K562 (cell line): ENCODE measurements around the gene SEC61A1.

Experiments
- CTCF ChIP-seq, 3 experiments: IDR thresholded peaks in 2 of 3; conservative IDR thresholded peaks in 1 of 3; 2 replicates each; pipeline ENCODE4 v1.5.1; 2011 to 2012; ENCODE audit warnings: low read length in 3 of 3, mild to moderate bottlenecking in 3 of 3, control low read depth in 2 of 3, improper control_type of control experiment in 1 of 3, inconsistent platforms in 1 of 3, low read depth in 1 of 3, mixed read lengths in 1 of 3, moderate library complexity in 1 of 3; ENCODE audit not compliant: insufficient read depth in 2 of 3
- POLR2AphosphoS5 ChIP-seq: IDR thresholded peaks from 2 replicates; pipeline ENCODE4 v1.6.1; 2011; ENCODE audit warnings: mild to moderate bottlenecking, low read depth, low read length, moderate library complexity; ENCODE audit not compliant: control insufficient read depth, insufficient read depth
- TF ChIP-seq, protein P1 (sequence below): sonication (generic); formaldehyde crosslinking; IDR thresholded peaks from 2 replicates; pipeline ENCODE4 v1.5.0; 2020; ENCODE audit warnings: missing genetic modification reagents

DNA sequence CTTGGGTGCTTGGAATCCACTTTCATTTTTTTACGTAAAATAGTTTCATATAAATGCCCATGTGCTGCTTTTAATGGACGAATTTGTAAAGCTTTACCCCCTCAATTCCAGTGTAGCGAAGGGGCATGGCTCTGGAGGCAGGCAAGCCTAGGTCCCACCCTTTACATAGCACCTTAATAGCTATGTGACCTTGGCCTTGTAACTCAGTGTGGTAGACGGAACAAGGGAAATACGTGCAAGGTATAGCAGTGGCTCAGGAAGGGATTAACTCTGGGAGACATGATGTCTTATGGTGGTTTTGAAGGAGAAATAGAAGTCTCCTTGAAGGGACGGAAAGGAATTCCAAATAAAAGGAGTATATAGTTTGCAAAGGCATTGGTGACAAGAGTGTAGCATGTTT lies 1.4 kb downstream of the SEC61A1 start:
- TF ChIP-seq CTCF (IDR thresholded peaks at IDR 0.05 in 2 of 3, conservative IDR thresholded peaks at IDR 0.05 in 1 of 3; ENCODE audit: insufficient read depth in 2 of 3, low read depth in 1 of 3, low read length in 3 of 3) (no peak), POLR2AphosphoS5 (no peak)
- TF ChIP-seq, protein P1, sequence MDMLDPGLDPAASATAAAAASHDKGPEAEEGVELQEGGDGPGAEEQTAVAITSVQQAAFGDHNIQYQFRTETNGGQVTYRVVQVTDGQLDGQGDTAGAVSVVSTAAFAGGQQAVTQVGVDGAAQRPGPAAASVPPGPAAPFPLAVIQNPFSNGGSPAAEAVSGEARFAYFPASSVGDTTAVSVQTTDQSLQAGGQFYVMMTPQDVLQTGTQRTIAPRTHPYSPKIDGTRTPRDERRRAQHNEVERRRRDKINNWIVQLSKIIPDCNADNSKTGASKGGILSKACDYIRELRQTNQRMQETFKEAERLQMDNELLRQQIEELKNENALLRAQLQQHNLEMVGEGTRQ (CRISPR knock-in tag) = no peak
